GOT3 (cell line): ENCODE measurements around the gene ADARB2.

ENCODE experiments used
- DNase-seq: peaks from one replicate; lab custom pipeline; 2025; ENCODE audit warnings: mixed read lengths; lab: John Stamatoyannopoulos, UW

The ADARB2 gene

DNA sequence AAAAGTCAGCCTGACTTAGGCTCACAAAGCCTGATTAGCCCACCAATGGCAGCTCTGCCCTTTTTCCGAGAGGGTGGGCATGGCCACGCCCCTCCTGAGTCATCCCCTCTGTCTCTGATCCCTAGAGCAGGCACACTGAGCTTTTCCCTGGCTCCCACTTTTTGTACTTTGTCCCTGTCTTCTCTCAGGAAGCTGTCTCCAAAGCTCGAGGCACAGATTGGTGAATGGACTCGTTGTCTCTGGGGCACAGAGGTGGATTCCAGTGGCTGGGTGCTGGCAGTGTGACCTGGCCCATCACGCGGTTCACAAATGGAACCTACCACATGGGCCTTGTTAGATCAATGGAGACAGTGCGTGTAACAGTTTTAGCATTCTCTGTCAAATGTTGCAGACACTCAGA lies 367.7 kb downstream of the ADARB2 start:
- no peak for DNase-seq

DNA sequence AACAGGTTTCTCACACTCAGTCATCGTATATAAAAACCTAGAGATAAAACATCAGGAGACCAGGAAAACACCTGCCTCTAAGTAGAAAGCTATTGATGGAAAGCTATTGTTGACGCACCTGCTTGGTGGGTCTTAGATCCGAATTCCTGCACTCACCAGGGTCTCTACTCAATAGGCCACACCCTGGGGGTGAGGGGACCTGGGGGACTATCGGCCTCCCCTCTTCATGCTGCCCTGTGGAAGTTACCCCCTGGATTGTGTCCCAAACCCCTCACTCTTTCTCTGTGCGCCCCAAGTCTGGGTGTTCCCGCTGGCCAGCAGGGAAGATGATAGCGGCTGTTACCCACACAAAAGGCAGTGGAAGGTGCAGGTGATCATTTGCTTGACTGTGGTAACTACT lies 368.1 kb downstream of the ADARB2 start:
- DNase-seq: no peak

DNA sequence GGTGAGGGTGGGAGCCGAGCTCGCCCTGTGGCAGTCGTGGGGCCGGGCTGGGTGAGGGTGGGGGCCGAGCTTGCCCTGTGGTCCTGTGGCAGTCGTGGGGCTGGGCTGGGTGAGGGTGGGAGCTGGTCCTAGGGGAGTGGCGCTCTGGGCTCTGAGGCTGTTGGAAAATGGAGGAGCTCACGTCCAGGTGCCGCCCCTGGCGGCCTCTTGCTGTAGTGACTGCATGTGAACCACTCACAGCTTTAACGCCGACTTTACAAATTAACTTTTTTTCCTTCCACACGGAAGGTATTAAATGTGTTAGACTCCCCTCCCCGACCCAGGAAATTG lies 368.5 kb downstream of the ADARB2 start:
- DNase-seq: no peak

DNA sequence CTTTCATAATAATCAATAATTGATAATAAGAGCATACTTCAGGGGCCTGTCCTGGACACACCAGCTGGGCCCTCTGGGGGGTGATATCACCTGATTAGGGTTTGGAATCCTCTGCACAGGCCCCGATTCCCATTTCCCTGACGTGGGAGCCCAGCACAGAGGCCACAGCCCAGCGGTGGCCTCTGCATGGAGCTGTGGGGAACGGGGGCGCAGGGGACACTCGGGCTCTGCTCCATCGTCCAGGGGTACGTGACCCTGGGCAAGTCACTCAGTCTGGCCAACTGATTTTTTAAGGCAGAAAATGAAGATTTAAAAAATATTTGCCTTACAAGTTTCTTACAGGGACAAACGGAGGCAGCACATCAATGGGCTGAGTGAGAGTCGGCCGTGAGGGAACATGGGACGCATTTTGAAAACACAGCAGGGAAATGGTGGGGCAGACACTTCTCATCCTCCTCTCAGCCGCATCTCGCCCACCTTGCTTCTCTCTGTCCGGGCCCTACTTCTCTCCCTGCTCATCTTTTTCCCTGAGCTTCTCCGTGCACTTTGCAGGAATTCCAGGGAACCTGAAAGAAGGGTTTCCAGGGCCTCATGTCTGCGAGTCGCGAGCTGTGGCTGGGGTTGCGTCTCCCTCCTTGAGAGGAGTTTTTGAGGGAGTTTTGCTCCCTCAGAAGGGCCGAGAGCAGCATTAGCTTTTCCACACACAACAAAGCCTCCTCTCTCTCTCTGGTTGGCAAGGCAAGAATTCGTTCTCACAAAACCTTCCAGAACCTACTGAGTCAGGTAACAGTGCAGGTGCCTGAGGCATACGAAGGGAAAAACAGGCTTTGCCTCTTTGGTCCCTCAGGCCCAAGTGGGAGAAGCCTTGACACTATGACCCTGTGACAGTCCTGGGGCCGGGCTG lies 369.1 kb downstream of the ADARB2 start:
- DNase-seq: no peak

GRCh38 chr10:1366811-1367425 lies 370.4 kb downstream of the ADARB2 start:
- no peak for DNase-seq

DNA sequence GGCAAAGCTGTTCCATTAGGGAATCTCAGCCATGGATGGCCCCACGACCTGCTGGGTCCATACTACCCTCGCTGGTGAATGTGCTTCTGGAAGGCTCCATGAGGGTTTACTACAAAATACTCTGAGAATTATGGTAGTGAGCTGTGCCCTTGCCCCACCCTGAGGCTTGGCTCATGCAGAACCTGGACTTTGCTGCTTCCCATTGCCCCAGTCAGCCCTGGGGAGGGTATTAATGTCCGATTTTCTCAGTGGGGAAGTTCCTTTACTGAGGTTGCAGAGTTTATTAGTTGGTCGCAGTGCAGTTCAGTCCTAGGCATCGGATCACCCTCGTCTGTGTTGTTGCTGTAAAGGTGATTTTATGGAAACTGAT lies 371.0 kb downstream of the ADARB2 start:
- no peak for DNase-seq

DNA sequence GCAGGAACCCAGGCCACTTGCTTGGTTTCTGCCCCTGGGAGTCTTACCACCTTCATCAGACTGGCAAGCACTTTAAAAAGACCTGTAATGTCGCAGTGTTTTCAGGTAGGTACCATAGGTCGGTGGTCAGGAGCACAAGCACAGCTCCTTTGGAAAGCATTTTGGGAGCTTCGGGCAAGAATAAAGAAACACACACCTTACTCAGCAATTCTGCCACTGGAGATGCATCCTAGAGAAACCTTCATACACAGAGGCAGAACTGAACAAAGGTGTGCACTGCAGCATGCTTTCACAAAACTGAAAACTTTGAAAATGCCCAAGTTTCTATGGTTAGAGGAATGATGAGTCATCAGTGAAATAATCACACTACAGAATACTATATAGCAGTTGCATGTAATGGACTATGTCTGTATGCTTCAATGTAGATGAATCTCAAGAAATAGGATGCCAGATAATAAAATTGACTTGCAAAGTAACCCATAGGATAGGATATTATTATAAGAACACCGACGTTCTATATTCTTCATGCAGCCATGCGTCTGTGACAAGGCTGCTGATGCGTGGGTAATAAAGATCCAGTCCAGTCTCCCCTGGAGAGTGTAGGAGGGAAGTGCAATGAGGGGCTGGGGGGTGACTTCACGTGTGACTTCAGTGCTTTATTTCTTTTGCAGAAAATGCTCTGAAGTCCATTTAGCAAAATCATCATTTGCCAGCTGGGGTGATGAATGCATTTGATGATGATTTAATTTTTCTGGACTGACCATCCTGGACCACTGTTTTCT lies 371.6 kb downstream of the ADARB2 start:
- no peak for DNase-seq

- DNase-seq: no peak
These were observed 373.0 kb downstream of the ADARB2 start for GRCh38 chr10:1364151-1364910.

- no peak for DNase-seq
These were observed 373.7 kb downstream of the ADARB2 start for GRCh38 chr10:1363446-1364121.

DNA sequence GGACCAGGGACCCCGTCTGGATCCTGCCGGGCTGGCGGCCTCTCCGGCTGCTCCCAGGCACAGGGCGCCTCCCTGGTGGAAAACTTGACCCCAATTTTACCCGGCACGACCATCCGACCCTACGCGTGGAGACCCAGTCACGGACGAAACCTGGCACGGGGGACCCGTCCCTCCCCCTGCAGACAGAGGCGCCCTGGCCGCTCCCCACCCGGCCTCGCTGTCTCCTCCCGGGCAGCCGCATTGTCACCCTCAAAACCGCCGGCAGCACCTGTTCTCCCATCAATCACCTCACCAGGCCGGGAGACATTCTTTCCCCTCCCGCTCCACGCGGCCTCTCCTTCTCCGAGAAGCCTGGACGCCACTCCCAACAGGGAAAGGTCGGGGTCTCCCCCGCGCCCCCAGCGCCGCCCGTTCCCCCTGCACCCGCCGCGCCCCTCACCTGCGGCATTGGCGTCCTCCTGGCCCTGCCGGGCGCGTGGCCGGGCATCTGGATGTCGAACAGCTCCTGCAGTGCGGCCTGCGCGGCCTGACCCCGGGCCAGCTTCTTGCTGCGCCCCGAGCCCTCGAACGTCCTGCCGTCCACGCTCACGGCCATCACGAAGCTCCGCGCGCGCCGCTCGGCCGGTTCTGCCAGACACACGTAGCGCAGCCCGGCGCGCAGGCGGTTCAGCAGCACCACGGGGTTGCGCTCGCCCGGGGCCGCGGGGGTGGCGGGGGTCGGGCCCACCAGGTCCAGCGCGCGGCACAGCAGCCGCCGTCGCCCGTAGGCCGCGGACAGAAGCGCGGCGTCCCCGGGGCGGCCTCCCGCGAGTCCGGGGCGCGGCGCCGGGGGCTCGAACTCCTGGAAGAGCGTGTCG lies 374.5 kb downstream of the ADARB2 start:
- DNase-seq: no peak

DNA sequence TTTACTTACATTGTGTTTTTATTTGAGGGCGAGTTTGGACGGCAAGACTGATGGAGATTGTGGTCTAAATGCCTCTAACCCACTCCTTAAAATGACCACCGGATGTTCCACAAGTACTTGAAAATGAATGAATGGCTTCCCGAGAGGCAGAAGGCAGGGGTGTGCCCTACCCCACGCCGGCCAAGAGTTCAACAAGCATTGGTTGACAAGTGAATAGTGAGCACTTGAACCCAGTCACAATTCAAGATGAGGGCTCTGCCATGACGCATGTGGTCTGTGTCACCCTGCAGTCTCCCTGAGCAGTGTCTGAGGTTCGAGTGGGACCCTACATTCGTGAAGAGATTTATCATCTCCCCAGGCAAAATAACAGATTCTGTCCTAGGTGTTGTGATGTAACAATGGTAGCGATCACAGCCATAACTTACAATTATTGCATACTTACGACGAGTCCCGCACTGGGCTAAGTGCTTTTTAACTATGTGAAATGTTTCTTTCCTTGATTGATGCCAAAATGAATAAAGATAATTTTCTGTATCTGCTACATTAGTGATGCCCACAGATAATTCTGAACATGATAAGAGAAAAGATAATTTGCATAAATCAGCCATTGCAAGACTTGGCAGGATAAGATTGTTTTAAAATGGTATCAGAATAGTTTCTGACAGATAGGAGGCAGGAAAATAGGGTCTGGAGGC lies 375.8 kb downstream of the ADARB2 start:
- DNase-seq: no peak

DNA sequence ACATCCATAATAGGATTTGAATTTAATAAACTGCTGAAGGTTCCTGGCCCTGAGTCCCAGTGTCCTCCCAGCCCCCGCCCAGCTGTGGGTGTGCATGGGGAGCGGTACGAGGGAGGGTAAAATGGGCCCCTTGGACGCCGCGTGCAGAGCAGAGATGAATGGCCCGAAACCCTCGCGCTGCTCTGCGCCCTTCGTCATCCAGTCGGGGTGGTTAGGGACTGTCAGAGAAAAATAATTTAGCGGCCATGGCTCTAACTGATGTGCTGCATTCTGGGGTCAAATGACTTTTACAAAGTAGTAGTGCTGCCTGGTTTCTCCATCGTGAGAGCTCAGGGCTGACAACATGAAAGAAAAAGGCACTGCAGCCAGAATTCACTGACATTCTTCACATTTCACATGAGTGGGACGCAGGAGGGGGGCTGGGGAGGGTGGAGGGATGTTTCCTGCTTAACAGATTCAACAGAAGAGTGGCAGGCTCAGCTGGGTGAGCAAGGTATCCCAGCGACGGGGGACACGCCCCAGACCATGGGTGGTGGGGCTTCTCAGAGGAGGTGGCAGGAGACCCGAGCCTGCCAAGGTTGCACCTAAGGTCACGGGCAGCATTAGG lies 376.7 kb downstream of the ADARB2 start:
- no peak for DNase-seq

- DNase-seq: no peak
These were observed 377.2 kb downstream of the ADARB2 start for GRCh38 chr10:1360011-1360557.

DNA sequence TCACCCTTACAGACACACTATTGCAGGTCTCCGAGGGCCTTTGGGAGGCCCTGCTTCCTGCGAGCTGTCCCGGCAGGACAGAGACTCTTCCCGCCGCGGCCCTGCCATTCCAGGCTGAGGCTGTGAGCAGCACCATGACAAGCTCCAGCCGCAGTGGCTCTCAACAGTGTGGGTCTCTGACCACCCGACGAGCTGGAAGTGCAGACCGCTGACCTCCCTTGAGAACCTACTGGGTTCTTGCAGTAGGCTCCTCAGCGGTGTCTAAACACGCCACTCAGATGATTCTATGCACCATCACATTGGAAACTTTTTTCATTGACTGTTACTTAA lies 377.7 kb downstream of the ADARB2 start:
- DNase-seq: no peak

- DNase-seq: no peak
These were observed 378.3 kb downstream of the ADARB2 start for GRCh38 chr10:1358860-1359625.

- no peak for DNase-seq
These were observed 379.2 kb downstream of the ADARB2 start for GRCh38 chr10:1358147-1358546.

DNA sequence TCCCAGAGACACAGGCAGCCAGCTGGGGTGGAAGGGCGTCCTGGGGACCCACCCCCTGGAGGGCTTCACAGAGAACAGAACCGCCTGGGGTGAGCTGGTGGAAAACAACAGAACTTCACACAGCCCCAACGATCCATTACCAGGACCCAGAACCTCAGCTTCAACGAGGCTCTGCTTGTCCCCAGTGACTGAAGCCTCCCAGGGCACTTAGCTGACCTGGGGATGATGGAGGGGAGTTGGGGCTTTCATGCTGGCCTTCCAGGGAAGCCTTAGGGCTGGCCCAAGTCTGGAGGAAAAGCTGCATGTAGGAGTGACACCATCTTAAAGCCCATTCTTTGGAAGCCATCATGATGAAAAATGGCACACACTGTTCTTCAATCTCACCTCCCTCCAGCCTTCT lies 381.0 kb downstream of the ADARB2 start:
- DNase-seq: no peak

DNA sequence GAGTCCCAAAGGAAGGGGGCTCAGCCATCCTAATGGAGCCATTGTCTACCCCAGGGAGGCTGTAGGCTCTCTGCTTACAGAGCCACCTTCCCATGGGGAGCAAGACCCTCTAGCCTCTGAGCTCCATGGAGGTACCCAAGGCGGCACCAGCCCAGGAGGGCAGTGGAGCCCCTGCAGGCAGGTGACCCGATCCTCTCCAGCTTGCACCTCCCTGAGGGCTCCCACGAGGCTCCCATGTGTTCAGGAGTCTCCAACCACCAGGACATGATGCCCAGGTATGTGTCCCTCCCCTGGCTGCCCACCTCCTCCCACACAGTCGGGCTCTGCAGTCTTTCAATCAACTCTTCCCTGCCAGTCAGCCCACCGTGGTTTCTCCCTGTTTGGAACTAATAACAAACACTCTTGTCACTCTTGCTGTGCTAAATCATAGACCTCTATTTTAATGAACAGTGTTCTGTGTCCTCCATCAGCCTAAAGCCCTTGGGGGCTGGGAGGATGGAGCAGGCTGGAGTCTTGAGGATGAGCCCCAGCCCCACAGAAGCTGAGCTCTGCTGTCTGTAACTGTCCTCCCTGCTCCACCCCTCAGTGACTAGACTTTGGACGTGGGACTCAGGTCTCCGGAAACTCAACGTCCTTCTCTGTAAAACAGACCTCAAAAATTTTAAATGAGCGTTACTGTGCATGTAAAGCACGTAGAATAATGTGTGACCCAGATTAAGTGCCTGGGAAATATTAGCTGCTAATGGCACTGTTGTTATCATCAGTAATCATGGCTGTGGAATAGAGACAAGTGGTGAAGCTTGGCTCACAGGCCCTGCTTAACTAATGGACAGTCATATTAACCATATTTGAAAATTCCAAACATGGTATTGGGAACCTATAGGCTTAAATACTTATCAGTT lies 382.3 kb downstream of the ADARB2 start:
- no peak for DNase-seq
